Measurements from ENCODE around the gene ATP2B3. TPM values are rescaled to one million over a fixed set of nuclear protein-coding genes. Genes with fewer than 3 reads are reported as not detected.

The ATP2B3 gene
- total and polyA plus RNA-seq, 9 of the 15 experiments (the other 6 are each of a cell fraction or from before 2014, with no cell fraction given) = 0.04 TPM; not detected in 8

DNA sequence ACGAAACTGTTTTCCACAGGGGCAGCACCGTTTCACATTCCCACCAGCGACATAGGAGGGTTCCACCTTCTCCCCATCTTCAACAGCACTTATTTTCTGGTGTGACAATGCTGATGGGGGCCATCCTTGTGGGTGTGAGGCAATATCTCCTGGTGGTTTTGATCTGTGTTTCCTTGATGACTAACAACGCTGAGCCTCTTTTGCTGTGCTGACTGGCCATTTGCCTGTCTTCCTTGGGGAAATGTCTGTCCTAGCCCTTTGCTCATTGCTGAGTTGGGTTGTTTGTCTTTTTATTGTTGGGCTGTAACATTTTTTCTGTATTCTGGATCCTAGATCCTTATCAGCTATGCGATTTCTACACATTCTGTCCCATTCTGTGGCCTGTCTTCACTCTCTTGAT lies 33.7 kb downstream of the ATP2B3 start:
- DNase-seq (ENCODE audit: extremely low read depth in 1 of 4, low spot score in 3 of 4) (no peak), FAIRE-seq (no peak), ATAC-seq (no peak)
- ChIA-PET POLR2A (no interaction called here), CTCF (ENCODE audit: low intra/inter-chr PET ratio) (no interaction called here)
- H3K36me3 ChIP-seq (ENCODE audit: control insufficient read depth, insufficient read depth, low read length) = no peaks in the 10 kb centered on the region
- H3K9ac ChIP-seq (ENCODE audit: insufficient read depth in 1 of 2, low read depth in 2 of 2, low read length in 2 of 2) = no peak overlapping the region
- WGBS (ENCODE audit: insufficient coverage, low coverage, missing lambda C conversion rate) = 25% methylated on average over 2 of the region's 5 CpGs
- H2AFZ ChIP-seq (ENCODE audit: low read depth, low read length) = no peak overlapping the region
- H3K4me2 ChIP-seq (ENCODE audit: insufficient read depth, low read length) = no peak overlapping the region
- H3K9me1 ChIP-seq (ENCODE audit: control insufficient read depth, insufficient read depth, low read length) = no peaks in the 10 kb centered on the region
- BruUV-seq (replicated peaks) = no TSS peak
- TF ChIP-seq CEBPB (tag; IDR thresholded peaks at IDR 0.05) (peak; percentile 46), CEBPG (CRISPR knock-in tag; IDR thresholded peaks at IDR 0.05) (peak; percentile 44), CEBPG (tag; conservative IDR thresholded peaks at IDR 0.05 in 1 of 2, IDR thresholded peaks at IDR 0.05 in 1 of 2) (peak in 1 of 2 experiments; percentile 82; a peak in 2 of 4 replicates), RBM14 (IDR thresholded peaks at IDR 0.05; ENCODE audit: borderline replicate concordance, insufficient read depth, low read depth, low read length) (no peak)
- intact Hi-C loops (cut with micrococcal nuclease) = loop anchor here (5.0 kb wide), 1 partner anchor 56 kb away; no protein-coding TSS in a partner anchor
- no peaks in the 10 kb centered on the region for H3K79me2 ChIP-seq (ENCODE audit: control insufficient read depth, insufficient read depth, low read length)
- no peaks in the 10 kb centered on the region for H3K9me3 ChIP-seq (replicated peaks; ENCODE audit: control insufficient read depth, insufficient read depth, low read depth, low read length)
- no peaks in the 10 kb centered on the region for H4K20me1 ChIP-seq (replicated peaks; ENCODE audit: control insufficient read depth, insufficient read depth, low read length)
- H3K4me3 ChIP-seq = no peak overlapping the region
- H3K27ac ChIP-seq (ENCODE audit: extremely low read depth, low read depth, low read length) = no peak overlapping the region
- in situ Hi-C loops (cut with MboI) = loop anchor here (5.0 kb wide), 1 partner anchor 116 kb away; no protein-coding TSS in a partner anchor
- peaks cover 0 to 40% of the 10 kb centered on the region in 2 experiments; a peak in 3 of 5 replicates for H3K4me1 ChIP-seq (replicated peaks in 1 of 2; ENCODE audit: control insufficient read depth in 2 of 2, insufficient read depth in 2 of 2, low read length in 2 of 2)
- peaks cover 9 to 77% of the 10 kb centered on the region in 2 experiments; a peak in 4 of 5 replicates for H3K27me3 ChIP-seq (ENCODE audit: control insufficient read depth in 2 of 2, insufficient read depth in 2 of 2, low read length in 2 of 2)

All from K562 (cell line).